Neural cell (in vitro differentiated cells): ENCODE data around the gene GNL3. TPM values are rescaled to one million over a fixed set of nuclear protein-coding genes. Genes with fewer than 3 reads are reported as not detected.
A peak's percentile ranks its signal among the peaks of the same experiment; 100 is the strongest.

Source experiments
- H2AFZ ChIP-seq: fragments of 200-600, 300-800 bp; sonication (generic), shearing (Covaris generic); 2 replicates; pipeline ENCODE4 v1.6.0; 2014; ENCODE audit warnings: low read depth, mild to moderate bottlenecking, antibody characterized with exemption, low read length, moderate library complexity
- H3F3A ChIP-seq: fragments of 200-600 bp; shearing (Covaris generic); 2 replicates; pipeline ENCODE4 v1.6.1; 2016; ENCODE audit warnings: mild to moderate bottlenecking, moderate library complexity, mixed read lengths, antibody characterized with exemption, low read length; ENCODE audit not compliant: insufficient read depth, poor library complexity, severe bottlenecking
- H3K27ac ChIP-seq: fragments of 200-600, 300-800 bp; sonication (generic), shearing (Covaris generic); 2 replicates; pipeline ENCODE4 v1.5.1; 2014; ENCODE audit warnings: mild to moderate bottlenecking, low read length, moderate library complexity
- H3K27me3 ChIP-seq: fragments of 300-800, 200-600 bp; sonication (generic), shearing (Covaris generic); 2 replicates; pipeline ENCODE4 v1.6.0; 2014; ENCODE audit warnings: mild to moderate bottlenecking, low read depth, low read length, moderate library complexity; ENCODE audit not compliant: insufficient read depth
- H3K36me3 ChIP-seq: fragments of 300-800, 200-600 bp; sonication (generic), shearing (Covaris generic); 2 replicates; pipeline ENCODE4 v1.5.1; 2014; ENCODE audit warnings: mild to moderate bottlenecking, antibody characterized with exemption, low read length, moderate library complexity; ENCODE audit not compliant: insufficient read depth
- H3K4me2 ChIP-seq: fragments of 300-800, 200-600 bp; sonication (generic), shearing (Covaris generic); 2 replicates; pipeline ENCODE4 v1.6.0; 2014; ENCODE audit warnings: mild to moderate bottlenecking, low read length
- H3K4me3 ChIP-seq: fragments of 300-800, 200-600 bp; sonication (generic), shearing (Covaris generic); 2 replicates; pipeline ENCODE4 v1.5.1; 2014; ENCODE audit warnings: mild to moderate bottlenecking, low read length, moderate library complexity
- H3K79me2 ChIP-seq: fragments of 200-600 bp; shearing (Covaris generic); replicated peaks from 2 replicates; pipeline ENCODE4 v1.6.0; 2014; ENCODE audit warnings: mild to moderate bottlenecking, low read length, moderate library complexity; ENCODE audit not compliant: insufficient read depth
- H3K9ac ChIP-seq: fragments of 300-800, 200-600 bp; sonication (generic), shearing (Covaris generic); 2 replicates; pipeline ENCODE4 v1.6.1; 2016; ENCODE audit warnings: mild to moderate bottlenecking, low read length, mixed read lengths
- H3K9me2 ChIP-seq: fragments of 200-600 bp; shearing (Covaris generic); 2 replicates; pipeline ENCODE4 v1.6.1; 2016; ENCODE audit warnings: mild to moderate bottlenecking, low read length, mixed read lengths; ENCODE audit not compliant: insufficient read depth
- H3K9me3 ChIP-seq: fragments of 200-600, 300-800 bp; sonication (generic), shearing (Covaris generic); 2 replicates; pipeline ENCODE4 v1.6.1; 2016; ENCODE audit warnings: mild to moderate bottlenecking, mixed run types, low read length, moderate library complexity, mixed read lengths
- H4K20me1 ChIP-seq: fragments of 200-600 bp; shearing (Covaris generic); 2 replicates; pipeline ENCODE4 v1.6.1; 2016; ENCODE audit warnings: mild to moderate bottlenecking, mixed run types; ENCODE audit not compliant: insufficient read depth
- CTCF ChIP-seq: fragments of 450-650 bp; IDR thresholded peaks from 2 replicates; pipeline ENCODE4 v1.5.1; 2014; ENCODE audit warnings: antibody characterized with exemption, mild to moderate bottlenecking, moderate library complexity; ENCODE audit not compliant: poor library complexity, severe bottlenecking
- EP300 ChIP-seq: fragments of 450-650 bp; conservative IDR thresholded peaks from 2 replicates; pipeline ENCODE4 v1.6.1; 2014; ENCODE audit warnings: antibody characterized with exemption, mild to moderate bottlenecking, moderate library complexity; ENCODE audit not compliant: poor library complexity, severe bottlenecking
- EZH2 ChIP-seq: fragments of 200-600, 300-800 bp; shearing (Covaris generic), sonication (generic); IDR thresholded peaks from 2 replicates; pipeline ENCODE4 v1.6.1; 2014; ENCODE audit warnings: antibody characterized with exemption, low read length, borderline replicate concordance, mild to moderate bottlenecking; ENCODE audit not compliant: insufficient read depth, poor library complexity, severe bottlenecking
- MXI1 ChIP-seq: fragments of 450-650 bp; conservative IDR thresholded peaks from 2 replicates; pipeline ENCODE4 v1.6.1; 2014; ENCODE audit warnings: antibody characterized with exemption, mild to moderate bottlenecking; ENCODE audit not compliant: poor library complexity, severe bottlenecking
- POLR2AphosphoS5 ChIP-seq: IDR thresholded peaks from 2 replicates; pipeline ENCODE4 v1.6.1; 2012
- RAD21 ChIP-seq: fragments of 450-650 bp; conservative IDR thresholded peaks from 2 replicates; pipeline ENCODE4 v1.6.1; 2014; ENCODE audit warnings: antibody characterized with exemption, mild to moderate bottlenecking, moderate library complexity
- REST ChIP-seq: IDR thresholded peaks from 2 replicates; pipeline ENCODE4 v1.6.1; 2012; ENCODE audit warnings: borderline replicate concordance
- SMC3 ChIP-seq: fragments of 450-650 bp; conservative IDR thresholded peaks from 2 replicates; pipeline ENCODE4 v1.6.1; 2014; ENCODE audit warnings: antibody characterized with exemption, mild to moderate bottlenecking, moderate library complexity; ENCODE audit not compliant: poor library complexity
- TAF1 ChIP-seq: IDR thresholded peaks from 2 replicates; pipeline ENCODE4 v1.6.1; 2012; ENCODE audit warnings: low read depth
- polyA minus RNA-seq: library from RNA; depleted of rRNA, polyadenylated mRNA; stranded (reverse); fragments of >200 nt; gene quantifications from 2 replicates; pipeline ENCODE4 v1.2.3, GENCODE V29; 2014
- polyA plus RNA-seq: library from polyadenylated mRNA; depleted of rRNA; stranded (reverse); fragments of >200 nt; gene quantifications from 2 replicates; pipeline ENCODE4 v1.2.3, GENCODE V29; 2014

The GNL3 gene
- polyA plus RNA-seq (133 and 151 TPM in 2 replicates), polyA minus RNA-seq (88.6 and 93.4 TPM in 2 replicates)

GRCh38 chr3:52685709-52686691, at the start of gene GNL3, which contains the start of gene PBRM1:
Gene GNL3, plus strand, starts transcription at chr3:52686032. Its CDS starts 61 bp downstream, at chr3:52686093.
Gene PBRM1, minus strand, starts transcription at chr3:52685913.
- peak; percentile 10 for TF ChIP-seq RAD21
- TF ChIP-seq EP300: peak; percentile 71
- peak; percentile 90 for TF ChIP-seq TAF1
- TF ChIP-seq MXI1: peak; percentile 100
- peak; percentile 33 for TF ChIP-seq CTCF
- peak; percentile 95 for TF ChIP-seq POLR2AphosphoS5
- TF ChIP-seq REST: peak; percentile 65
- TF ChIP-seq EZH2: no peak
- peak; percentile 10 for TF ChIP-seq SMC3

GRCh38 chr3:52636673-52637072, 49.2 kb upstream of the GNL3 start:
- no peak for TF ChIP-seq RAD21
- no peak for TF ChIP-seq REST
- TF ChIP-seq TAF1: no peak
- TF ChIP-seq POLR2AphosphoS5: no peak
- TF ChIP-seq EZH2: no peak
- TF ChIP-seq CTCF: no peak
- no peak for TF ChIP-seq SMC3
- TF ChIP-seq MXI1: no peak
- peaks cover 8% of the 10 kb centered on the region for H3K36me3 ChIP-seq
- no peaks in the 10 kb centered on the region for H3K9me3 ChIP-seq
- H3K4me2 ChIP-seq: no peak overlapping the region
- no peaks in the 10 kb centered on the region for H3K9me2 ChIP-seq
- H3F3A ChIP-seq: no peaks in the 10 kb centered on the region
- no peaks in the 10 kb centered on the region for H4K20me1 ChIP-seq
- H3K4me3 ChIP-seq: no peak overlapping the region
- no peaks in the 10 kb centered on the region for H3K27me3 ChIP-seq
- H3K9ac ChIP-seq: no peak overlapping the region
- no peaks in the 10 kb centered on the region for H3K79me2 ChIP-seq
- H3K27ac ChIP-seq: no peak overlapping the region
- H2AFZ ChIP-seq: no peak overlapping the region

More at GRCh38 chr3:52685709-52686691, at the start of gene GNL3, which contains the start of gene PBRM1:
- H3K9me2 ChIP-seq: no peaks in the 10 kb centered on the region
- H3K4me2 ChIP-seq: peak within 1 kb of the TSS; percentile 97
- H4K20me1 ChIP-seq: no peaks in the 10 kb centered on the region
- H3K27me3 ChIP-seq: no peaks in the 10 kb centered on the region
- H2AFZ ChIP-seq: peak within 1 kb of the TSS; percentile 65
- peaks cover 4% of the 10 kb centered on the region for H3K36me3 ChIP-seq
- H3K9ac ChIP-seq: peak within 1 kb of the TSS; percentile 92
- peaks cover 54% of the 10 kb centered on the region for H3K79me2 ChIP-seq
- H3K27ac ChIP-seq: peak within 1 kb of the TSS; percentile 93
- H3K9me3 ChIP-seq: no peaks in the 10 kb centered on the region
- peak within 1 kb of the TSS; percentile 83 for H3K4me3 ChIP-seq
- no peaks in the 10 kb centered on the region for H3F3A ChIP-seq
